Measurements from ENCODE around the gene FDX1. TPM values are rescaled to one million over a fixed set of nuclear protein-coding genes. Genes with fewer than 3 reads are reported as not detected.

Gene FDX1
- total RNA-seq, 2 donors from 2014 or later = 8.5 to 15.3 TPM

DNA sequence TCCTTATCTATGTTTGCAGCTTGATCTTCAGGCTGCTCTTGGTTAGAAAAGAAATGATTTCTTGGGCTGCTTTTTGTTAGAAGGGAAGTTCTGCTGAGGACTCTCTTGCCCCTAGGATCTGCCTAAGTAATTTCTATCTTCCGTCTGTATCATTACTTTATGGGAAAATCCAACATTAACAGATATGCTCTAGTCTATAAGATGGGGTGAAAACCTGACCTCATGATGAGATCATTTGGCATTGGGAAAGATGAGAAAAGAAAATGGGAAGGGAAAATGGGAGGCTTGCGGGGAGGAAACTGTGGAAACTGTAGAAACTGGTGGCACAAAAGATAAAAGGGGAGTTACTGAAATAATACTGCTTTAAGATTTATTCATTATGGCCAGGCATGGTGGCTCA, 63.6 kb downstream of the FDX1 start:
- ATAC-seq (replicated peaks) = no peak
- H3K4me3 Mint-ChIP-seq = no peak overlapping the region
- no peaks in the 10 kb centered on the region for H3K4me1 Mint-ChIP-seq
- H3K9me3 Mint-ChIP-seq = no peaks in the 10 kb centered on the region
- no peak overlapping the region for H3K27ac Mint-ChIP-seq
- H3K36me3 Mint-ChIP-seq (ENCODE audit: low read depth) = no peaks in the 10 kb centered on the region
- H3K27me3 Mint-ChIP-seq = peaks cover 3% of the 10 kb centered on the region

DNA sequence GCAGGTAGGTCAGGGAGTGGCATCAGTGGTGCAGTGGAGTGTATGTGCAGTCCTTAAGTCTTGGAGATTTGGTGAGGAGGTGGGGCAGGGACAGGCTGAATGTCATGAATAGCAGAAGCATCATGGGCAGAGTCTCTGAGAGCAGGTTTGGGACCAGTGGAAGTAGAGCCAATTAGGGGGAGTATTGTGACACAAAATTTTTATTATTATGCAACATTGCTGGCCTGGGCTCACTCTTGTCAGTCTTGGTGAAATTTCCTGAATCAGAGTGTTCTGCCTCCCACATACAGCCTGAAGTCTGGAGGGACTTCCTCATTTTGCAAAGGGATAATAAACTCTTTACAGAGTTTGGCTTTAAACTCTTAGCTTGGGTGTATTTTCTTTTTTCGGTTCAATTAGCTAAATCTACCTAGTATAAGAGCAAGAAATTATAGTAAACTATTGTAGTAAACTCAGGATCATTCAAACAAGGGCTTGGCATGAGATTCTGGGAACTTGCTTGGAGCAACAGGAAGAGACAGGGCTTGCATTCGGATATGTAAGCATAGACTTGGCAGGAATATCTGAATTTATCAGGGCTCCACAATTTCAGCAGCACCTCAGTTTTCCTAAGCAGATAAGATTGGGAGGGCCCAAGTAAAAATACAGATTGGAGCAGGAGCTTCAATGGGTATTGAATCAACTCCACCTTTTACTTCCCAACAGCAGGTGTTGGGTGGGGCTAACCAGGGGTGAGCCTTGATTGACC, 67.7 kb downstream of the FDX1 start:
- H3K36me3 Mint-ChIP-seq (ENCODE audit: low read depth) = no peaks in the 10 kb centered on the region
- H3K9me3 Mint-ChIP-seq = no peaks in the 10 kb centered on the region
- no peak overlapping the region for H3K4me3 Mint-ChIP-seq
- H3K4me1 Mint-ChIP-seq = no peaks in the 10 kb centered on the region
- H3K27ac Mint-ChIP-seq = no peak overlapping the region
- no peak for ATAC-seq (replicated peaks)
- peaks cover 7% of the 10 kb centered on the region for H3K27me3 Mint-ChIP-seq

DNA sequence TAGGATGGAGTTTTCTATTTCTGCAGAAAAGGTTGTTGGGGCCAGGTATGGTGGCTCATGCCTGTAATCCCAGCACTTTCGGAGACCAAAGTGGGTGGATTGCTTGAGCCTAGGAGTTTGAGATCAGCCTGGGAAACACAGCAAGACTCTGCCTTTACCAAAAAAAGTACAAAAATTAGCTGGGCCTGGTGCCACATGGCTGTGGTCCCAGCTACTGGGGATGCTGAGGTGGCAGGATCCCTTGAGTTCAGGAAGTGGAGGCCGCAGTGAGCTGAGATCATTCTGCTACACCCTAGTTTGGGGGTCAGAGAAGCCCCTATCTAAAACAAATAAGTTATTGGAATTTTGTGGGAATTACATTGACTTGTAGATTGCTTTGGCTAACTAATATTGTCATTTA, 71.7 kb downstream of the FDX1 start:
- Mint-ChIP-seq H3K27ac (no peak overlapping the region), H3K36me3 (ENCODE audit: low read depth) (no peaks in the 10 kb centered on the region), H3K4me1 (no peaks in the 10 kb centered on the region), H3K27me3 (peaks cover 3% of the 10 kb centered on the region), H3K9me3 (no peaks in the 10 kb centered on the region), H3K4me3 (no peak overlapping the region)
- ATAC-seq (replicated peaks) = no peak

DNA sequence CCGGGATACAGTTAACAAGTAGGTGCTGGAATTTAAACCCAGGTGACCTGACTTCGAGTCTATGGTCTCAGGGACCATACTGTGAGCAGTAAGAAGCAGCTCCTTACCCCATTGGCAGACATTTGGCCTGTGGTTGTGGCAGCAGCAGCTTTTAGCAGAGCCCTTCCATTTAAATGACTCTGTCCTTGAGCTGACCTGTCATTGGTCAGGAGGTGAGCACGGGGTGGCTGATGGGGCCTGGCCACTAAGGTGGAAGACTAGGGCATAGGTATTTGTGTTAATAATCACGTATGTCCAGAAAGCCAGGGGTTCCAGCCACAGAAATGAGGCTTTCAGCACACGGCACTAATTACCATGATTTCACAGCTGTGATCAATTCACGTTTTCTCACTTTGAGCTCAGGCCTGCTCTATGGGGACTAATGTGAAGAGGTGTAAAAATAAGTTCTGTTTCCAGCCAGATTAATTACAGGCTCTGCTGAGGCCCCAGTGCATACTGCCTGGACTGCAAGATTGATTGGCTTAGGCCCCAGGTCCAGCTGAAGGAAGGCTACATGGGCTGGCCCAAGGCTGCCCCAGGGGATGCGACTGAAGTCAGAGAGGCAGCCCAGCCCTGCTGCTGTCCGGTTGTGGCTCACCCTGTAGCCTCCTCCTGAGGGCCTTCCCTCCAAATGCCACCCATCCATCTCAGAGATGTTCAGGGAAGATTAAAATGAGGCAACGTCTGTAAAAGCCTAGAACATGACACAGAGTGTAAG, 76.0 kb downstream of the FDX1 start:
- Mint-ChIP-seq H3K4me1 (no peaks in the 10 kb centered on the region), H3K36me3 (ENCODE audit: low read depth) (no peaks in the 10 kb centered on the region), H3K4me3 (no peak overlapping the region), H3K9me3 (no peaks in the 10 kb centered on the region), H3K27ac (no peak overlapping the region), H3K27me3 (peaks cover 3% of the 10 kb centered on the region)
- no peak for ATAC-seq (replicated peaks)

DNA sequence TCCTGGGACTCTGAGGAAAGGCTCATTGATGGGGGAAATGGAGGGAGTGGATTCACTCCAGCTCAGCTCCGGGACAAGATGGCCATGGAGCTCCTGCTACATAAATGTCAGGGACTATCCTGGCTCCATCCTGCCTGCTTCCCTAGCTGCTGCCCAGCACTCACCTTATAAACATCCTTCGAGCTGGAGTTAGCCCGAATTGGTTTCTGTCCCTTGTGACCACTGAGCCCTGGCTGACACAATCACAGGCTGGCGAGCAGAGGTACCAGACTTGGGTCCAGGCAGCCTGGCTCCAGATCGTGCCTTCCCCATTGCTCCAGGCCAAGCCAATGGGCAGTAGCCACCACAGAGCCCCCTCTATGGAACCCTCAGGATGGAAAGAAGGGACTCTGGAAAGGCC, 77.6 kb downstream of the FDX1 start:
- H3K9me3 Mint-ChIP-seq = no peaks in the 10 kb centered on the region
- no peaks in the 10 kb centered on the region for H3K36me3 Mint-ChIP-seq (ENCODE audit: low read depth)
- no peak for ATAC-seq (replicated peaks)
- no peak overlapping the region for H3K27ac Mint-ChIP-seq
- H3K4me3 Mint-ChIP-seq = no peak overlapping the region
- no peaks in the 10 kb centered on the region for H3K4me1 Mint-ChIP-seq
- H3K27me3 Mint-ChIP-seq = peaks cover 10% of the 10 kb centered on the region

DNA sequence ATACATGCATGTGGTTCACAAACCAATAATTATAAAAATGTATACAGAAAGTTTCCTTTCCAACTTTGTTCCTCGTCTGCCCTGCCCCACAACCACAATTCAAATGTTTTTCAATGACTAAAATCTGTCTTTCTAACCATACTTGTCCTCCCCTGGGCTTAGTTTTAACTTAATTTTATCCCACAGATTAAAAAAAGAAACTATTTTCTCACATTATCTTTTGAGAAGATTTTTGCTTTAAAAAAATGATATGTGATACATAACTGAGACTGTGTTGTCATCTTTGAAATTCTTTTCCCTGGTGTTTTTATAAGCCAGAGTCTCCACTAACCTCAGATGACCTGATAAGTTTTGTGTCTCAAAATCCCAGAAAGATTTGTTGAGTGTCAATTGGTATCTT, 79.0 kb downstream of the FDX1 start:
- ATAC-seq (replicated peaks) = no peak
- Mint-ChIP-seq H3K4me3 (no peak overlapping the region), H3K9me3 (no peaks in the 10 kb centered on the region), H3K4me1 (no peaks in the 10 kb centered on the region), H3K27me3 (peaks cover 10% of the 10 kb centered on the region), H3K36me3 (ENCODE audit: low read depth) (no peaks in the 10 kb centered on the region), H3K27ac (no peak overlapping the region)

DNA sequence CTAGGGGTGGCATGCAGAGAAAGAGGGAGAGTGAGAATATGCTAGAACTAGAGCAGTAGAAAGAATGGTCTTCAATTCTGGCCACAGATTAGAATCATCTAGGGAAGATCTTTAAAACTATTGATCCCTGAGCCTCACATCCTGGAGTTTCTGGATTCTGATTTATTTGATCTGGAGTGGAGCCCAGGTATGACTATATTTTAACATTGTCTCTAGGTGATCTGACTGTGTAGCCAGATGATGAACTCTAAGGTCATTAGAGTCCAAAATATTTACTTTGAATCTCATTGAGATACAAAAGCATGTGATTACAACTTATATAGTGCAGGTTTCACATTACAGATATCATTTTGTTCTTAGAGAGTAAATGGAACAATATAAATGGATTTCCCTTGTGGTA, 79.7 kb downstream of the FDX1 start:
- Mint-ChIP-seq H3K27me3 (peaks cover 10% of the 10 kb centered on the region), H3K9me3 (no peaks in the 10 kb centered on the region), H3K4me1 (no peaks in the 10 kb centered on the region), H3K27ac (no peak overlapping the region), H3K36me3 (ENCODE audit: low read depth) (no peaks in the 10 kb centered on the region), H3K4me3 (no peak overlapping the region)
- no peak for ATAC-seq (replicated peaks)

DNA sequence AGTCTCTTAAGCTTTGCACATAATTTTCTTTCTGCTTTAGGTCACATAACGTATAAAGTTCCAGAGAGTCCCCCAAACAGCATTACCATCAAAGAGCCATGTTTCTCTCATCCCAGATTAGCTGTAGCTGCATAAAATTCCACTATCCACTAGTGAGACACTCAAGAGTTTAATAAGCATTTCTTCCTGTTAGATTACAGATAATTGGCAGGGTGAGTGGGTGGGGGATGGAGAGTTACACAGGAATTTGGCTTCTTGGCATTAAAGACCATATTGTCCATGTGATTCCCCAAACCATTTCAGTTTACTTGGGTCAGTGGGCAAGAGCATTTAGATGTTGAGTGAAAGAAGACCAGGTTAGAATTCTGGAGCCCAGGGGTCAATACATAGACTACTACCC, 82.3 kb downstream of the FDX1 start:
- H3K4me1 Mint-ChIP-seq = no peaks in the 10 kb centered on the region
- H3K27ac Mint-ChIP-seq = no peak overlapping the region
- no peak for ATAC-seq (replicated peaks)
- peaks cover 10% of the 10 kb centered on the region for H3K27me3 Mint-ChIP-seq
- H3K36me3 Mint-ChIP-seq (ENCODE audit: low read depth) = no peaks in the 10 kb centered on the region
- H3K4me3 Mint-ChIP-seq = no peak overlapping the region
- H3K9me3 Mint-ChIP-seq = no peaks in the 10 kb centered on the region

DNA sequence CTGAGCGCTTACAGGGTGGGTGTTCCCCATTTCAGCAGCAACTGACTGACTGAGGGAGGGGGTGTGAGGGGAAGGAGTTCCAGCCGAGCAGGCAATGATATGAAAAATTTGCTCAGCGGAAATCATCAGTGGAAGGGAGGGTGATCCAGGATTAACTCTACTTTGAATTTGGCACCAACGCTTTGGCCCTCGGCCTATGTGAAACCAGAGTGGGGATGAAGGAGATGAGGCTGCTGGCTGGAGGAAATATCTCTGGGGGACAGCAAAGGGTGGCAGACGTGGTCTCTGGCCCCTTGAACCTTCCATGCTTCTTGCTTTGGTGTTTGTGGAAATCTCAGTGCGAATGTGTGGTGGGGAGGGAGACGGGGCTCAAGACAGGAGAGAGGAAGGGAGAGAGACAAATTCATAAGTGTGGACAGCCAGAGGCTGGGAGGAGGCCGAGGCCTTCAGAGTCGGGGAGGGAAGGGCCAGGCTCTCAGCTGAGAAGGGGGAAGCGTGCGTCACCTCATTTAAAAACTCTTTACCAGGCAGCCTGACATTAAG, 83.6 kb downstream of the FDX1 start:
- no peaks in the 10 kb centered on the region for H3K9me3 Mint-ChIP-seq
- ATAC-seq (replicated peaks) = no peak

DNA sequence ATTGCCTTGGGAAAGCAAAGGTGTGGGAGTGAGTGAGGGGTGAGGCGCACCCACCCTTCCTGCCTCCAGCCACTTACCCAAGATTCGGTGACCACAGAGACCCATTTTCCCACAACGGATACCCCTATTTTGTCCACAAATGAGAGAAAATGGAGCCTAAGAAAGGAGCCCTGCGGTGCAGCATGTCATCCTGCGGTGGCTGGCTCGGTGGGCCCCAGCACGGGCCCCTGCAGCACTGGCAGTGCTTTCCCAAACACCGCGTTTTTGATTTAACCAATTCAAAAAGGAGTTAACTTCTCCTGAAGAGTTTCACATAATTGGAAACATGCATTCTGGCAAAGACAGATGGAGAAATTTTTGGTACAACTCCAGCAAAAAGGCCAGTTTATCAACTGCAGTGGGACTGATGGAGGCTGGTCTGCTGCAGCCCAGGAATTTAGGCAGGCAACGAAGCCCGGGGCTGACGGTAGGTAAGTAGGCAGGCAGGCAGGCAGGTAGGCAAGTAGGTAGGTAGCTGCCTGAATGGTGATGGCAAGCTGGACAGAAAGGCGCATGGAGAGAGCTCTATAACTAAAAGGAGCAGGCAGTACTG, 84.2 kb downstream of the FDX1 start:
- H3K4me3 Mint-ChIP-seq = no peak overlapping the region
- H3K27me3 Mint-ChIP-seq = peaks cover 10% of the 10 kb centered on the region
- H3K4me1 Mint-ChIP-seq = no peaks in the 10 kb centered on the region
- no peak for ATAC-seq (replicated peaks)
- no peaks in the 10 kb centered on the region for H3K36me3 Mint-ChIP-seq (ENCODE audit: low read depth)
- H3K27ac Mint-ChIP-seq = no peak overlapping the region
- H3K9me3 Mint-ChIP-seq = no peaks in the 10 kb centered on the region

More for the DNA sequence above, 83.6 kb downstream of the FDX1 start:
- Mint-ChIP-seq H3K4me1 (no peaks in the 10 kb centered on the region), H3K27me3 (peaks cover 10% of the 10 kb centered on the region), H3K4me3 (no peak overlapping the region), H3K36me3 (ENCODE audit: low read depth) (no peaks in the 10 kb centered on the region), H3K27ac (no peak overlapping the region)

Other genes with a start within 250 kb of the FDX1 start
- 10 to 100 TPM; 83.2 to 95.6 TPM for gene RDX, start 133.3 kb upstream of the FDX1 start, total RNA-seq

Data from activated T-helper 17 cell treated with anti-CD3 and anti-CD28 coated beads, Interleukin-2, amount 50 U/mL, for 72 hours (primary cell).